Prostate gland (tissue), 2 donors: Measurements from ENCODE around the gene ATP9A.
A peak's percentile ranks its signal among the peaks of the same experiment; 100 is the strongest.

Experiments used
- POLR2A ChIP-seq: fragments of 450-650 bp; IDR thresholded peaks from one replicate; pipeline ENCODE4 v1.6.1; 2016; ENCODE audit warnings: antibody characterized with exemption, mild to moderate bottlenecking
- POLR2AphosphoS5 ChIP-seq: sonication (generic); formaldehyde crosslinking; IDR thresholded peaks from one replicate; pipeline ENCODE4 v1.6.1; 2017; ENCODE audit warnings: antibody characterized with exemption
- TF ChIP-seq, protein P1 (sequence below), 4 experiments: fragments of 200-600 bp in 2 of 4; fragments of 450-650 bp in 2 of 4; sonication (generic) in 2 of 4; IDR thresholded peaks; 1 replicate in 3 of 4; 2 replicates in 1 of 4; pipeline ENCODE4 v1.5.1; 2016 to 2019; ENCODE audit warnings: antibody characterized with exemption in 4 of 4, mild to moderate bottlenecking in 2 of 4, moderate library complexity in 2 of 4

DNA sequence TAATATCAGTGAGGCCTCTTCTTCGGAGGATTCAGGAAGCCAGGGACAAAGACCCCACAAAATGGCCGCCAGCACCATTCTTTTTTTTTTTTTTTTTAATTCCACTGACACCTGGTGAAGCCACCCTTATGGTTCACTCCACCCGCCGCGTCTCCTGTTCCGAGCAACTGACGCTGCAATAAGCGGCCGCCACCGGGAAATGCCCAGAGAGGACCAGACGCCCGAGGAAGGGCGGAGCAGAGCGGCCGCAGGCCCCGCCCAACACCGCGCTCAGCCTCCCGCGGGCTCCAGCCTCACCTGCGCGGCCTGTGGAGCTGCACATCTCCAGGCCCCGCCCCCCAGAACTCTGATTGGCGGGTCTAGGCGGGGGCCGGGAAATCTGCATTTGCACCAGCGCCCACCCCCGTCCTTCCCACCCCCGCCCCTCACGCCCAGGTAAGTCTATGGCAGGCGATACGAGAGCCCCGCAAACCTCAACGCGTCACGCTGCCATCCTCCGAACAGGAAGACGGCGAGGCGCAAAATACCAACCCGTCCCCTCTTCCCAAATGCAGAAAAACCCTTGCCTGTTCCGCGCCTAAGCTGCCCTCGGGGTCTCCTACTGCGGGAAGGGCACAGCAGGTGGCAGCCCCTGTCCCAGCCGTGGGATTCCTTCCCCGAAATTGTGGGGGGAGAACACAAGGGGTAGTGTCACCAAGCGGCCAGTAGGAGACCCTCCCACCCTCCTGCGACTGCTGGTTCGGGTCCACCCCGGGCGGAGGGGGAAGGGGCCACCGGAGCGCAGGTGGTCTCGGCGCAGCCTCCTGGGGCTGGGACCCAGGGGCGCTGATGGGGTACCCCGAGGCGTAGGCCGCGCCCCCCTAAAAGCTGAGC lies 960 bp downstream of the ATP9A start:
- TF ChIP-seq POLR2A = peak; percentile 64
- TF ChIP-seq, protein P1, sequence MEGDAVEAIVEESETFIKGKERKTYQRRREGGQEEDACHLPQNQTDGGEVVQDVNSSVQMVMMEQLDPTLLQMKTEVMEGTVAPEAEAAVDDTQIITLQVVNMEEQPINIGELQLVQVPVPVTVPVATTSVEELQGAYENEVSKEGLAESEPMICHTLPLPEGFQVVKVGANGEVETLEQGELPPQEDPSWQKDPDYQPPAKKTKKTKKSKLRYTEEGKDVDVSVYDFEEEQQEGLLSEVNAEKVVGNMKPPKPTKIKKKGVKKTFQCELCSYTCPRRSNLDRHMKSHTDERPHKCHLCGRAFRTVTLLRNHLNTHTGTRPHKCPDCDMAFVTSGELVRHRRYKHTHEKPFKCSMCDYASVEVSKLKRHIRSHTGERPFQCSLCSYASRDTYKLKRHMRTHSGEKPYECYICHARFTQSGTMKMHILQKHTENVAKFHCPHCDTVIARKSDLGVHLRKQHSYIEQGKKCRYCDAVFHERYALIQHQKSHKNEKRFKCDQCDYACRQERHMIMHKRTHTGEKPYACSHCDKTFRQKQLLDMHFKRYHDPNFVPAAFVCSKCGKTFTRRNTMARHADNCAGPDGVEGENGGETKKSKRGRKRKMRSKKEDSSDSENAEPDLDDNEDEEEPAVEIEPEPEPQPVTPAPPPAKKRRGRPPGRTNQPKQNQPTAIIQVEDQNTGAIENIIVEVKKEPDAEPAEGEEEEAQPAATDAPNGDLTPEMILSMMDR (IDR thresholded peaks at IDR 0.05) = peak in 2 of 4 experiments; percentile 38 to 47
- TF ChIP-seq POLR2AphosphoS5 = peak; percentile 69
